Choroid plexus epithelial cell (primary cell): Measurements from ENCODE around the gene RPL21.
A peak's percentile ranks its signal among the peaks of the same experiment; 100 is the strongest.
"Not testable (repeated sequence)": the region's sequence is repeated elsewhere in the genome, so short reads cannot be mapped to it uniquely, and the experiment has no call there.

Experiments
- DNase-seq: peaks from one replicate; pipeline ENCODE4 v3.0.0-alpha.2; 2010; ENCODE audit warnings: low read depth
- H3K4me3 ChIP-seq: 2 replicates; pipeline ENCODE4 v1.5.1; 2011; ENCODE audit warnings: low read depth, mild to moderate bottlenecking, control low read depth, low read length, moderate library complexity
- TF ChIP-seq, protein P1 (sequence below): conservative IDR thresholded peaks from 2 replicates; pipeline ENCODE4 v1.5.1; 2011; ENCODE audit warnings: low read depth, mild to moderate bottlenecking, control low read depth, inconsistent platforms, low read length, moderate library complexity

Gene RPL21

DNA sequence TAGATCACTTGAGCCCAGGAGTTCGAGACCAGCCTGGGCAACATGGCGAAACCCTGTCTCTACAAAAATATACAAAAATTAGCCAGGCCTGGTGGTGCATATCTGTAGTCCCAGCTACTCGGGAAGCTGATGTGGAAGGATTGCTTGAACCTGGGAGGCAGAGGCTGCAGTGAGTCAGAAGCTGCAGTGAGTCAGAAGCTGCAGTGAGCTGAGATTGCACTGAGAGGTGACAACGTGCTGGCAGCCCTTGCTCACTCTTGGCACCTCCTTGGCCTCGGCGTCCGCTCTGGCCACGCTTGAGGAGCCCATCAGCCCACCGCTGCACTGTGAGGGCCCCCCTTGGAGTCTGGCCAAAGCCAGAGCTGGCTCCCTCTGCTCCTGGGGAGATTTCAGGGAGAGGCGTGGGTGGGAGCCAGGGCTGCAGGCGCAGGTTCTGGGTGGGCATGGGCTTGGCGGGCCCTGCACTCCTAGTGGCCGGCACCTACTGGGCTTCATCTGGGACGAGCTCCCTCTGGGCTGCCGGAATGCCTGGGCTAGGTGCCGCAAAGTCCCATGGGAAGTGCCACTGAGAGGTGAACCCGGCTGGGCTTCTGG lies 39.5 kb upstream of the RPL21 start:
- TF ChIP-seq, protein P1, sequence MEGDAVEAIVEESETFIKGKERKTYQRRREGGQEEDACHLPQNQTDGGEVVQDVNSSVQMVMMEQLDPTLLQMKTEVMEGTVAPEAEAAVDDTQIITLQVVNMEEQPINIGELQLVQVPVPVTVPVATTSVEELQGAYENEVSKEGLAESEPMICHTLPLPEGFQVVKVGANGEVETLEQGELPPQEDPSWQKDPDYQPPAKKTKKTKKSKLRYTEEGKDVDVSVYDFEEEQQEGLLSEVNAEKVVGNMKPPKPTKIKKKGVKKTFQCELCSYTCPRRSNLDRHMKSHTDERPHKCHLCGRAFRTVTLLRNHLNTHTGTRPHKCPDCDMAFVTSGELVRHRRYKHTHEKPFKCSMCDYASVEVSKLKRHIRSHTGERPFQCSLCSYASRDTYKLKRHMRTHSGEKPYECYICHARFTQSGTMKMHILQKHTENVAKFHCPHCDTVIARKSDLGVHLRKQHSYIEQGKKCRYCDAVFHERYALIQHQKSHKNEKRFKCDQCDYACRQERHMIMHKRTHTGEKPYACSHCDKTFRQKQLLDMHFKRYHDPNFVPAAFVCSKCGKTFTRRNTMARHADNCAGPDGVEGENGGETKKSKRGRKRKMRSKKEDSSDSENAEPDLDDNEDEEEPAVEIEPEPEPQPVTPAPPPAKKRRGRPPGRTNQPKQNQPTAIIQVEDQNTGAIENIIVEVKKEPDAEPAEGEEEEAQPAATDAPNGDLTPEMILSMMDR = no peak
- peak; percentile 70 for DNase-seq
- no peak overlapping the region for H3K4me3 ChIP-seq

DNA sequence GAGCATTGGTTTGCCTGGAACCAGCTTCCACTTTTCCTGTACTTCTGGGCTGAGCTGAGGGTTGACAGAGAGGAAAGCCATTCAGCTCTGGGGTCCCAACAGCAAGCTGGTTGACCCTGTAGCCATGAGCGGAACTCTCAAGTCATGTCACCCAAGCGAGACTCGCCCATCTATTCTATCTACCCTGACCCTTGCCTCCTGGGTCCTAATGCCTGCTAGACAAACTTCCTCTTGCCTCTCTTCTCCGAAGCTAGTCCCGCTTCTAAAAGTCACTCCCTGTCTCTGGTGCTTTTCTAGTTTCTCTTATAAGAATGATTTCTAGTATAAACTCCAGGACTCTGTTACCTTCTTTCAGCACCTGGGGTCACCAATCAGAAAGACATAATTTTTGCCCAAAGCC lies 38.0 kb upstream of the RPL21 start:
- H3K4me3 ChIP-seq, DNase-seq: not testable (repeated sequence)

DNA sequence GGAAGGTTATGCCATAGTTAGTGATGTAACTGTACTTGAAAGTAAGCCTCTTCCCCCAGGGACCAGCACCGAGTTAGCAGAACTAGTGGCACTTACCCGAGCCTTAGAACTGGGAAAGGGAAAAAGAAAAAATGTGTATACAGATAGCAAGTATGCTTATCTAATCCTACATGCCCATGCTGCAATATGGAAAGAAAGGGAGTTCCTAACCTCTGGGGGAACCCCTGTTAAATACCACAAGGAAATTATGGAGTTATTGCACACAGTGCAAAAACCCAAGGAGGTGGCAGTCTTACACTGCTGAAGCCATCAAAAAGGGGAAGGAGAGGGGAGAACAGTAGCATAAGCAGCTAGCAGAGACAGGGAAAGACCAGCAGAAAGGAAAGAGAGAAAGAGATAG lies 33.6 kb upstream of the RPL21 start:
- DNase-seq, H3K4me3 ChIP-seq: not testable (repeated sequence)

DNA sequence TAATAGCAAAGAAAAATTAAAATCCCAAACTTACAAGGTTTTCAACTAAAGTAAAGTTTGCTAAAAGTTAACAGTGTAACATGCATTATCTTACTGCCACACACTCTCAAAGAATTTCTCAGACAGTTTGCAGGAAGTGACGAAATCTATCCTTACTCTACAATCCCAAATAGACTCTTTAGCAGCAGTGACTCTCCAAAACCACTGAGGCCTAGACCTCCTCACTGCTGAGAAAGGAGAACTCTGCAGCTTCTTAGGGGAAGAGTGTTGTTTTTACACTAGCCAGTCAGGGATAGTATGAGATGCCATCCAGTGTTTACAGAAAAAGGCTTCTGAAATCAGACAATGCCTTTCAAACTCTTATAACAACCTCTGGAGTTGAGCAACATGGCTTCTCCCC lies 32.5 kb upstream of the RPL21 start:
- peak; percentile 6 for DNase-seq
- H3K4me3 ChIP-seq = not testable (repeated sequence)

DNA sequence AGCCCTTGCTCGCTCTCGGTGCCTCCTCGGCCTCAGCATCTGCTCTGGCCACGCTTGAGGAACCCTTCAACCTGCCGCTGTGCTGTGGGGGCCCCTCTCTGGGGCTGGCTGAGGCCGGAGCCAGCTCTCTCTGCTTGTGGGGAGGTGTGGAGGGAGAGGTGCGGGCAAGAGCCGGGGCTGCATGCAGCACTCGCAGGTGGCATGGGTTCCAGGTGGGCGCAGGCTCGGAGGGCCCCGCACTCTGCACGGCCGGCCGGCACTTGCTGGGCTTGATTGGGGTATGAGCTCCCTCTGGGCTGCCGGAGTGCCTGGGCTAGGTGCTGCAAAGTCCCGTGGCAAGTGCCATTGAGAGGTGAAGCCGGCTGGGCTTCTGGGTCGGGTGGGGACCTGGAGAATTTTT lies 31.7 kb upstream of the RPL21 start:
- no peak overlapping the region for H3K4me3 ChIP-seq
- TF ChIP-seq, protein P1 = no peak
- no peak for DNase-seq

DNA sequence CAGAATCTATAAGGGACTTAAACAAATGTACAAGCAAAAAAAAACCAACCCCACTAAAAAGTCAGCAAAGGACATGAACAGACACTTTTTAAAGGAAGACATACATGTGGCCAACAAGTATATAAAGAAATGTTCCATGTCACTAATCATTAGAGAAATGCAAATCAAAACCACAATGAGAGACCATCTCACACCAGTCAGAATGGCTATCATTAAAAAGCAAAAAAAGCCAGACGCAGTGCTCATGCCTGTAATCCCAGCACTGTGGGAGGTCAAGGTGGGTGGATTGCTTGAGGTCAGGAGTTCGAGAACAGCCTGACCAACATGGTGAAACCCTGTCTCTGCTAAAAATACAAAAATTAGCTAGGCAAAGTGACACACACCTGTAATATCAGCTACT lies 29.3 kb upstream of the RPL21 start:
- DNase-seq, H3K4me3 ChIP-seq: not testable (repeated sequence)

DNA sequence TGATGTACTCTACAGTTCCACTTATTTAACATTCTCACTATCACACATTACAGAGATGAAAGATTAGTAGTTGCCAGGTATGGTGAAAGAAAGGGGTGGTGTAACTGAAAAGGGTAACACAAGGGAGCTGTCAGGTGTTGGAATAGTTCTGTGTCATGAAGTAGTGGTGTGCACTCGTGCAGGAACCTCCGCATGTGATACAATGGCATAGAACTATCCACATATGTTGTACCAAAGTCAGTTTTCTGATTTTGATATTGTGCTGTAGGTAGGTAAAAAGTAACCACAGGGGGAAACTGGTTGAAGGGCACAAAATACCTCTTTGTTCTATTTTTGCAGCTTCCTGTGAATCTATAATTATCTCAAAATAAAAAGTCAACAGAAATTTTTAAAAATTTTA lies 24.4 kb upstream of the RPL21 start:
- TF ChIP-seq, protein P1 = no peak
- no peak for DNase-seq

DNA sequence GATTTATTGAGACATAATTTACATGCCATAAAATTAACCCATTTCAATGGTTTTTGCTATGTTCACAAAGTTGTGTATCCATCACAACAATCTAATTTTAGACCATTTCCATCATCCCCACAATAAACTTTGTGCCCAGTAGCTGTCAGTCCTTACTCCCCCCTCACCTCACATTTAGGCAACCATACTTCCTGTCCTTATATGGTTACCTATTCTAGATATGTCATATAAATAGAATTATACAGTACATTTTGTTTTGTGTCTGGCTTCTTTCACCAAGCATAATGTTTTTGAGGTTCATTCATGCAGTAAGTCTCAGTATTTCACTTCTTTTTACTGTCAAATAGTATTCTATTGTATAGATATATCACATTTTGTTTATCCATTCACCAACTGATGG lies 23.2 kb upstream of the RPL21 start:
- H3K4me3 ChIP-seq = no peak overlapping the region
- TF ChIP-seq, protein P1 = no peak
- no peak for DNase-seq

More for the DNA sequence above, 24.4 kb upstream of the RPL21 start:
- no peak overlapping the region for H3K4me3 ChIP-seq

DNA sequence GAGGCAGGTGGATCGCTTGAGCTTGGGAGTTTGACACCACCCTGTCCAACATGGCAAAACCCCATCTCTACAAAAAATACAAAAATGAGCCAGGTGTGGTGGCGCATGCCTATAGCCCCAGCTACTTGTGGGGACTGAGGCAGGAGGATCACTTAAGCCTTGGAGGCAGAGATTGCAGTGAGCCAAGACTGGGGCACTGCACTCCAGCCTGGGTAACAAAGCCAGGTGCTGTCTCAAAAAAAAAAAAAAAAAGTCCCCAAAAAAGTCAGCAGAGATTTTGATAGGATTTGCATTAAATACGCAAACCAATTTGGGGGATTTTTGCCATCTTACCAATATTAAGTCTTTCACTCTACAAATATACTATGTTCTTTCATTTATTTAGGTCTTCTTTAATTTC lies 21.7 kb upstream of the RPL21 start:
- no peak overlapping the region for H3K4me3 ChIP-seq
- DNase-seq = no peak
- TF ChIP-seq, protein P1 = no peak
